RKO (cell line): ENCODE data around the gene MROH2A.

Source experiments
- DNase-seq: peaks from one replicate; pipeline ENCODE4 v3.0.0-alpha.2; 2016; ENCODE audit warnings: low spot score

The MROH2A gene

DNA sequence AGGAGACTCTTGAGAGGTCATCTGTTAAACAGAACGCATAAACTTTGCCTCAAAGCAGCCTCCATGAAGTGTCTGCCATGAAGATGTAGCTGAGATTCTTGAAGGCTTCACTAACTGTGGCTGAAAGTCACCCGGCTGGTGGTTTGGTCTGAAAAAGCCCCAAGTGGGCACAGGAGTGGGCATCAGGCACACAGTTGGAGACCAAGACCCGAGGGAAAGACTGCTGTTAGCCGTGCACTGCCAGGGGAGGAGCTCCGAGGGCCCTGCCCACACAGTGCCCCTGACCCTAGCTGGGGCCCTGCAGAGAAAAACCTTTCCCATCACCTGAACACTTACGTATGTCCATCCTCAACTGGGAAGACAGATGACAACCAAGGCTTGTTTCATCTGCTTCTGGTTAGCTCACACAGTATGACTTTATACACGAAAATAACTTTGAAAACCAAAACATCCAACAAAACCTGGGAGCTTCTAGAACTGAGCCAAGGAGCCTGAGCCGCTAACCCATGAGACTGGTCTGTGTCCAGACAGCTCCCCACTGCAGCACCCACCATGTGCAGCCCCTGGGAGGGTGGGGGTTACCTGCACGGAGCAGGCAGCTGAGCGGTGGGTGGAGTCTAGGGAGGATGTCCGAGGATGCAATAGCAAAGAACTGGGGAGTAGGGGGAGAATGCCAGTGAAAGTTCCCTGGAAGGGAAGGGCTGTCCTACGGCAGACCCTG is 60.8 kb downstream of the MROH2A start:
- no peak for DNase-seq

DNA sequence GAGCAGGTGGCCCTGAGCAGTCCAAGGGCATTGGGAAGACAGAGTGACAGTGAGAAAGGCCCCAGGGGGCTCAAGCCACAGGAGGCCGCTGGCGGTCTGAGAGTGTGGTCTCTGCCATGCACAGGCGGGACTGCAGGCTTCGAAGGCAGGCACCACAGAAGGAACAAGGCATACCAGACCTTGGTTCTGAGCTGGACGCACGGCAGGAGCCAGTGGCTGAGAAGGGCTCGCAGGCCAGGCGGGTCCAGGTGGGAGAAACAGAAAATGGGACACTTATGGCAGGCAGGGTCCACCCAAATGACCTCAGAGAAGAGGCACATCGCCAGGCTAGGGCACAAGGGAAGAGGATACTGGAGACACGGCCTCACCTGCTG is 61.3 kb downstream of the MROH2A start:
- DNase-seq = no peak

DNA sequence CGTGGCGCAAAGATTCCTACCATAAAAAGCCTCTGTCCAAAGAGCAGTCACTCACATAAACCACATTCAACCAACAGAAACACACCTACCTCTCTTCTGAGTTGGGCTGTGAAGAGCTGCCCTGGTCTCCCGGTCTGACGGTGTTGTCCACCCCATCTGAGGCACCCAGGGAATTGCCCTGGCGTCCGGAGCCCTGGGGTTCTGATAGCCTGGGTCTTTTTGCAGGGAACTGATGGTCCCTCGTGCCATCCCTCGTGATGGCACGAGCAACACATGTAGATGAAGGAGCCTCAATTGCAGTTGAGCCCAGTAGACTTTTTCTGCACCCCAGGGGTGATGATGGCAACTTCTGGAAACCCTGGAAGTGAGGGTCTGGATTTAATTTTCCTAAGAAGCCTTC is 62.4 kb downstream of the MROH2A start:
- DNase-seq = no peak

DNA sequence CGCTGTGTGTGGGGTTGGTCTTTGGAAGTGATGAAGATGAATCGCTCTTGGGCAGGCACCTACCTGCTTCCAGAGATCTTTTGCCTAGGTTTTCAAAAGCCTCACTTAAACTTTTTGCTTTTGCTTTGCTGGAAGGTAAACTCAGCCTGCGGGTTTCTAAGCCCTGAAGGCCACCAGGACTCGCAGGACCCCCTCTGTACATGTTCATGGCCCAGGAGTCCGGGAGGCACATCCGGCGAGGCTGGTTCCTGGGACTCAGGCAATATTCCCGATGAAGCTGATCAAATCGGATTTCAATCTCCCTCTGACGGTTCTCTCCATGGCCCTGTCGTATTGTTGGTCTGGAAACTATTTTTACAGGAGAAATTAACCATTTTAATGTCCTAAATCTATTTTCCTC is 63.1 kb downstream of the MROH2A start:
- no peak for DNase-seq

DNA sequence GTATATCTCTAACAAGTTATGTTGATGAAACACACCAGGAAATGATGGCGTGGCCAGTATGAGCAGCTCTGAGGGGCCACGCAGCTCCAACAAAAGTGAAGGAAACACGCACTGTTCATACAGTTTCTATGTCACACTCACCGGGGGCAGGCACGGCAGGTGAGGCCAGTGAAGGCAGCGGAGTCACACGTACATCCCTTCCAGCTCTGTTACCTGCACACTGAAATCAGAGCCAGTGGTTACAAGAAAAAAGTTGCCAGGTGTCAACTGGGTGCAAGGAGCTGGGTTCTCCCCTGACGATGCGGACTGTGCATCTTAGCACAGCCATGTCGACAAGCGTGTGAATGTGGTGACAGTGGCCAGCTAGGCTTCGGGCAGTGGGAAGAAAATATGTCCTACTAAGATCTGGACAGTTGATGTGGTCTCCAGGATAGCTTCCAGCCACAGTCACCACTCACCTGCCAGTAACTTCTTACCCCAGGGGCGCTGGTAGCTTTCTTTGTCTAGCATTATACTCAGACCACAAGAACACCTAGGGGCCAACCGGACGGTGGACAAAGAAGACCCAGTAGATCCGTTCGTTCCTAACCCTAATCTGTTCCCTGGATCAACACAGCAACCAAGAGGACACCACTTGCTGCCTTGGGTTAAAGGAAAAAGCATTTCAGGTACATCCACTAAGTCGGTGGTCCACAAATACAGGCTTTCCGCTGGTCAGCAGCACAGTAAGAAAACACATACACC is 66.1 kb downstream of the MROH2A start:
- DNase-seq = no peak

DNA sequence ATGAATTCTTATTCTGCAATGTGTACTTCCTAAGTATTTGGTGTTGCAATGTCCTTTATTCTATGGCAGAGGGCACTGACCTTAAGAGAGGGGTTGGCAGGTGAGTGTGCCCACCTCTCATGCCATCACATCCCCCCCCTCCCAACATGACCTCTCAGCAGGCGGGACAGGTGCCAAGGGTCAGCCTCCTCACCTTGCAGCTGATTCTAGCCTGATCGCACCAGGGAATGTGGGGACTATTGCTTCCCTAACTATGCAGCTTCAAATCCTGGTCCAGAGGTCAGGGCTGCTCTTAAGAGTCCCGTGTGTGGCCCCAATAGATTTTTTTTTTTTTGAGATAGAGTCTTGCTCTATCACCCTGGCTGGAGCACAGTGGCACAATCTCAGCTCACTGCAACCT is 66.7 kb downstream of the MROH2A start:
- no peak for DNase-seq

DNA sequence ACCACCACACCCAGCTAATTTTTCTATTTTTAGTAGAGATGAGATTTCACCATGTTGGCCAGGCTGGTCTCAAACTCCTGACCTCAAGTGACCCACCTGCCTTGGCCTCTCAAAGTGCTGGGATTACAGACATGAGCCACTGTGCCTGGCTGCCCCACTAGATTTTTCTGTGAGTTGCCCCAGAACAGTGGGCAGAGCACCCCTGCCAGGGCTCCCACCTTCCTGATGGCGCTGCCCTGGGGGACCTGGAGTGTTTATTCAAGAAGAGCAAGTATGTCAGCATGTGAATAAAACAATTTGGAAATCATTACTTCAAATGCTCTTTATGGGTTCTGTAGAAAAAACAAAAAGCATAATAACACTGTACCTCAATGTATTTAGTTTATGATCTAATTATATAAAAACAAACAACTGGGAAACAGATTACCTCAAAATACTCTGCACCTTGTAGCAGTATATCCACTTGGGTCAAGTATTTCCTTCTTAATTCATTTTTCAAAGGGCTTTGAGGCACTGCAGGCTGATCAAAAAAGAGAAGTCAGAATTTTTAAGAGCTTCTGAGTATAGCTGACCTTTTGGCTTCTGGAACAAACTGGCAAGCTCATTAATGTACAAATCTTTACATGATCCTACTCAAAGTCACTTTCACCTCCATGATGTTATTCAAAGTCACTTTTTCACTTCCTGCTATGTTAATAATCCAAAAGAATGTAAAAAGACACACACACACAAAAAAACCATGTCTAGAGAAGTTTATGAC is 67.4 kb downstream of the MROH2A start:
- DNase-seq = no peak

DNA sequence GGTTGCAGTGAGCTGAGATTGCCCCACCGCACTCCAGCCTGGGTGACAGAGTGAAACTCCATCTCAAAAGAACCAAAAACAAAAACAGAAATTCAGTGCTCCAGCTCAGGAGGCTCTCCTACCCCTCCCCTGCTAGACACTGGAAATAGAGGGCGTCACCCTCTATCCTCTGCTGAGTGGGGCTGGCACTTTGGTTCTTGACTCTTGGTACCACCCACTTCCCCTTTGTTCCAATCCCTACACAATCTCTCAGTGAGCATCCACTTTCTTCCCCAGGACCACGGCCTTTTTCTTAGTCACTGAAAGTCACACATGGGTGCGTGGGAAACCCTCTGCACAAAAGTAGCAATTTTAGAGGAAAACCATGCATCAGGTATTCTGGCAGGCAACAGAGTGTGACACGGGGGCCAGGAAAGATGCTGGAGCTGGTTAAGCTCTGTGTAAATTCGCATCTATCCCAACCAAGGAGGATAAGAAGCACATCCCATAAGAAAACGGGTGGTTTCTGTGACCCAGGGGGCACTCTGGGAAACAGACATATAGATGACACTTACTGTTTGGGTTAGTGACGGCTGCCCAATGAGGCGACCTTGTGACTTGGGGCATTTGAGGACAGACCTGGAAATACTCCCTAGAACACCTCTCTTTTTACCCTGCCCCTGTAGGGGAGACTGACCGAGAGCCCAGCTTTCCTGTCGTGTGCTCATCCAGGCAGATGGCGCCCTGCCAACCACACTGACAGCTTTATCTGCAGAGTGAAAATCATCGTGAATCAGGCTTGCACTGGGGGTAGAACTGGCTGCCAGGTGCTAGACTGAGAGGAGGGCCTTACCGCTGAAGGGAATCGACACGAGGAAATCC is 68.5 kb downstream of the MROH2A start:
- no peak for DNase-seq

DNA sequence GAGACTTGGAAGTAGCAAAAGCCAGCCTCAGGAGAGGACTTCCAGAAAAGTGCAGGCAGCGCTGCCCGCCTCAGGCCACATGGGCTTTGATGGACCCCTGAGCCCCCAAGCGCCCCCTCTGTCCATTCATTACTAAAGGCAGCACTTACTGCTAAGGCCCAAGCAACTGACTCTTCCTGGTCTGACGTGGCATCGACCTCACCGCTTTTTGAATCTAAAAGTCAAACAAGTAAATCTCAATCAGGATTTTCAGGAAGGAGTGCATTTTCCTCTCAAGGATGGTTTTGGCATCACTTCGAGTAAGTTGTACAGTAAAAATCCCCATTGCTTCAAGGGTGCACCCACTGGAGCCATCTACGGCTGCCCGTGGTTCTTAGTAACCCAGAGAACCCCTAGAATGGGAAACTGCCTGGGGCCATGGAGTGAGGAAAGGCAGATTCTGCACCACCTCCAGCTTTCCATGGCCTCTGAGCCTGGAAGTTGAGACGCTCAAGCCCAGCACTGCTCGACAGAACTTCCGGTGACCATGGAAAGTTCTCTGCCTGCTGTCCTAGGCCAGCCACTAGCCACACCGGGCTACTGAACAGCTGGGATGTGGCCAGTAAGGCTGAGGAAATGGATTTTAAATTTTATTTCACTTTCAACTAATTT is 69.2 kb downstream of the MROH2A start:
- DNase-seq = no peak

DNA sequence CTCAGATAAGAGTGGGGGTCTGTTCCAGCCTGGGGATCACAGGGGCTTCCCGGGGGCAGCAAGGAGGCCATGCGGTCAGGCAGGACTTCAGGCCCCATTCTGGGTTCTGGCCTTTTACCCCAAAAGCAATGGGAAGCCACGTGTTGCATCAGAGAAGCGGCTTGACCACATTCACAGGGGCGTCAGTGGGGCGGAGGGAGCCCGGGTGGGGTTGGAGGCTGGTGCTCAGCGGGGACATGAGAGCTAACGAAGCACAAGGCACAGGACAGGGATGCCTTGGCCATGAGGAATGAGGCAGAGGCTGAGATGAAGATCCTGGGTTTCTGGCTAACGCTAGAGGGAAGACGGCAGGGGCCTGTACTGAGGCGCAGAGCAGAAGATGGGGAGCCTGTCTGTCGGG is 70.1 kb downstream of the MROH2A start:
- no peak for DNase-seq

DNA sequence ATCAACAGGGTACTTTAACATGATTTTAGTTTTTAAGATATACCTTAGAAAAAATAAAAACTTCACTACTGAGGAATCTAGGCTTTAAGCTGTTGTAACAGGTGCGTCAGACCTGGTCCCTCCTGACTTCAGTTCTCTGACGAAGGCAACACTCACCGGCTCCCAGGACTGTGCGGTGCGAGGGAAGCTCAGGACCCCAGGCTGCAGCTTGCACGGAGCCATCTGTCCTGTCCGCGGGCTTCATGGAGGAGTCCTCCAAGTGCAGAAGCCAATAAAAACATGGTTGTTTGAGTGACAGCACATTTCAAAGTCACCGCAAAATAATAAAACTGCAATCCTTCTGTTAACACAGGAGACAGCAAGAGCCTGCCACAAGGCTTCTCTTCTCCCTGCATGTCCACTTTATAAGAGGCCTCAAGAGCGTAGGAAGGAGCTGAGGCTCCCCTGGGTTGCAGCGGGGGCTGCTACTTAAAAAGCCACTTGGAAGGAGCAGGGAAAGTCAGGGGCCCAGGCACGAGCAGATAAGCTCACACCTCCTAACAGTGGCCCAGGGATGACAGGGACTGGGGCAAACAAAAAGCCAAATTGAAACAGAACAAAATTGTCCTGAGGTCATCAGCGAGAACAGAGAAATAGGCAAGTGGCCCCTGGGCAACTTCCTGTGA is 71.6 kb downstream of the MROH2A start:
- no peak for DNase-seq

DNA sequence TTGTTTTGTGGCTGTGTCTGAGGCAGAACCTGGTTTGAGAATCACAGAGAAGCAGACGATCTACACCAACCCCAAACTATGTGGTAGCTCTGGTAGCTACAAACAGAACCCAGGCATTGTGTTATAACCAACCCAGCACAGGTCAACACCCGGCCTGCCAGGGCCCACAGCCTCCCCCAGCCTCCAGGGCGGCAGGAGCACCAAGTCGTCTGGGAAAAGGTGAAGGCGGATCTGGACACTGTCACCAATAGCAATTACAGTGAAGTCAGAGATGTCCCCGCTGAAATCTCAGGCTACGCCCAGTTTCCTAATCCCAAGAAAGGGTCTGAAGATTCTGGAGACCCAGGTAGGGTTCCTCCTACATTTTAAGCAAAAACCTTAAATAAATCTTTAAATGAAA is 72.6 kb downstream of the MROH2A start:
- DNase-seq = no peak

DNA sequence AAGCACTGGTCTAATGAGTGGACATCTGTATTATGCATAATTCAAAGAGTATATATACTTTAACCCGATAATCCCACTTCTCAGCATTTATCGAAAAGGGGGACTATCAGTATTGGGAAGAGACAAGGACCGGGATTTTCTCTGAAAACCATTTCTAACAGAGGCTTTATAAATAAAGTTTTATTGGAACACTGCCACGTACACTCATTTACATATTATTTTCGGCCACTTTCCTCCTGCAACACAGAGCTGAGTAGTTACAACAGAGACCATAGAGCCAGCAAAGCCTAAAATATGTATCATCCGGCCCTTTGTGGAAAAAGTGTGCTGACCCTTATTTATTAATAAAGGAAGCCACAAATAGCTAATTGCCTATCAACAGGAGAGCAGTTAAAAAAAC is 73.0 kb downstream of the MROH2A start:
- DNase-seq = no peak

DNA sequence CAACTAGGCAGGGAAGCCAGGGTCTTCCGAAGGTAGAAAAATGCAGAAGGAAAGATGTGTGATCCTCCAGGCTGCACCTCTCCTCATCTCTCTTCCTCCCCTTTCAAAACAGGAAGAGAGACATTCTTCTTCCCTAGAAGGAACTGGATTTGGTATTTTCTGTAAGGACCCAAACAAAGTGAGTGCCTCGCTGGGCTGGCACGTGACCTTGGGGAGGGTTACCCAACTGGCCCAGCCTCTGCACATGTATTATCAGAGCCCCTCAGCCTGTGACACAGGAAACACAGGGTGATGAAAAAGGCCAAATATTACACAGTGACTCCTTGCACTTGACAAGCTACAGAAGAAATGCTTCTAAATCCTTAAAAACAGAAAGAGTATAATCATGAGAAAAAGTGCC is 73.9 kb downstream of the MROH2A start:
- DNase-seq = peak; percentile 34

DNA sequence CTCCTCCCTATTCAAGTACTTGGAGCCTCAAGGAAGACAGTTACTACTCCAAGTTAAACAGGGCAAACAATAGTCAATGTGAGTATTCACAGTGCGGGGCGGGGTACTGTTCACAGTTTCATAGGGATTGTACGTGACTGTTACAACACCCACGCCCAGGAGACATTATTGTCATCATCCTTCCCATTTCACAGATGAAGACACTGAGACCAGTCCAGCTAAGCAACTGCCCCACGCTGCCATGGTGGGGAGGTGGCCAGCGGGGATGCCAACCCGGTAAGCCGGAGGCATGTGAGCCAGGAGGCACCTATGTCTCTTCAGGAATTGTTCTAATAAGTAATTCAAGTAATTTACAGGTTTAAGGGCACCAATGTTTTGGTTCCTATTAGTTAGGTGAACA is 75.2 kb downstream of the MROH2A start:
- DNase-seq = peak; percentile 59

DNA sequence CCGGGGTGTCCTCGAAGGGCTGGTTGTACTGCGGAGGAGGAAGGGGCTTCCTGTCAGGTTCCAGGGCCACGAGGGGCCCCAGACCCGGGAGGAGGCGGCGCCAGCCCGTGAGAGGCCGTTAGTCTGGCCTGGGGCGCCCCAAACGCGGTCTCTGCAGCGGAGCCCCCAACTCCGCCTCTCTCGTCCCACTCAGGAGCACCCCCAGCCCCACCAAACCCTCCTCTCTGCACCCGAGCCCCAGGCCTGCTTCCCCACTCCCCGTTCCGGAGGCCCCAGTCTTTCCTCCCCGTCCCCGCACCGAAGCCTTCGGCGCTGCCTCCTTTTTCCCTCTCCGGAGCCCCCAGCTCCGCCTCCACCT is 75.7 kb downstream of the MROH2A start:
- no peak for DNase-seq

DNA sequence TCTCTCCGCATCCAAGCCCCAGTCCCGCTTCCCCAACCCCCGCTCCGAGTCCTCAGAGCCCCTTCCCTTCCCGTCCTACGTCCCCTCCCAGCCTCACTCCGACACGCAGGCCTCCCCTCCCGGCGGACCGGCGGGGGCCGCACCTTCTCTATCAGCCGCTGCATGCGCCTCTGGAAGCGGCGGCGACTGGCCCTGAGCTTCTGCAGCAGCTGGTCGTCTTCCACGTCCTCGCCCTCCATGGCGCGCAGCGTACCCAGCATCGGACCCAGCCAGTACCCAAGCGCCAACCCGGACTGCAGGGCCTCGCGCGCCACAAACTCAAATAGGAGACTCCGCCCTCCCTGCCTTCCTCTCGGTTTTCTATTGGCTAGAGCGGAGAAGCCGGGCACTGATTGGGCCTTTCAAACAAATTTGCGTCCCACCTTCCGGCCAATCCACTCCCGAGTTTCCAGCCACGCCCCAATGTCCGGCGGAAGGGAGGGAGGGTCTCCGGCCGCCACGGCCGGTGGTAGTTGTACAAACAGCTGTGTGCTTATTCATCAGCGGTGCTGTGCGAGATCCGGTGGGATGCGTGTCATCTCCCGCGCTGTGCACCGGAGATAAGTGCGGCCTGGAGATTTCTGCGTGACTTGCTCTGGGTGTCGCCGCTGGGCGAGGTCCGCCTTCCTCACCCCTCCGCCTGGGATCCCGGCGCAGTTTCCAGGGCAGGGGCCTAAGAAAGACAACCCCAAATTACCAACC is 76.3 kb downstream of the MROH2A start, which contains the start of gene HJURP:
Gene HJURP, minus strand, starts transcription at position 295 of the 741 bp plus-strand sequence. Its CDS starts 35 bp downstream, at position 260.
- peak; percentile 96 for DNase-seq

DNA sequence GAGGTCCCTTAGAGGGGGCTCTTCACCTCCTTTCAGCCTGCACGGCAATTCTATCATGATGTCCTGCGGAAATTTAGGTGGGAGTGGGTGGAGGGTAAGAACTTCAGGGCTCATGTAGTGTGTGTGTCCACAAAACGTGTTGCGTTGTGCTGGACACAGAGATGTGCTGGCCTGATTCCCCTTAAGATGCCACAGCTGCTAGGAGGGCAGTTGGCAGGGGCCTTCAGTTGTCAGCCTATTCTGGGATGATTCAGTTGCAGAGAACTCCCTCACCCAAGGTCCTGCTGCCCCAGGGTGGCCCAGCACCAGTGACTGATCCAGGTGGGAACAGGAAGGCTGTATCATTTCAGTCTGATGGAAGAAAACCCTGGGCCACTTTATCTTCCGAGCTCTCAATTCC is 77.2 kb downstream of the MROH2A start:
- no peak for DNase-seq

DNA sequence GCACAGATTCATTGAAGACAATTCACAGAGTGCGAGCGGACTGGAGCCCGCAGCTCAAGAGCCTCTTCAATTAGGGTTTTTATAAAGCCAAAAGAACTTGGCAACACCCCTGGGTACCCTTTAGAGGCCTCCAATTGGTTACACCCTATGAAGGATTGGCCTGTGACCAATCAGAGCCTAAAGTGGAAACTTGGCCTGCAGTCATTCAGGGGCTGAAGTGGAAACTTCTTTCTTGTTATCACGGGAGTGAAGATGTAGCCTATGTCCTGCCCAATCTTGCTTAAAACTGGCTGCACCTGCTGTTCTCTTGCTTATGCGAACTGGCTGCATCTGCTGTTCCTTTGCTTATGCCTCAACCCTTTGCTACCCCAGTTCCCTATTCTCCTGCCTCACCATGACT is 78.1 kb downstream of the MROH2A start:
- DNase-seq = no peak

DNA sequence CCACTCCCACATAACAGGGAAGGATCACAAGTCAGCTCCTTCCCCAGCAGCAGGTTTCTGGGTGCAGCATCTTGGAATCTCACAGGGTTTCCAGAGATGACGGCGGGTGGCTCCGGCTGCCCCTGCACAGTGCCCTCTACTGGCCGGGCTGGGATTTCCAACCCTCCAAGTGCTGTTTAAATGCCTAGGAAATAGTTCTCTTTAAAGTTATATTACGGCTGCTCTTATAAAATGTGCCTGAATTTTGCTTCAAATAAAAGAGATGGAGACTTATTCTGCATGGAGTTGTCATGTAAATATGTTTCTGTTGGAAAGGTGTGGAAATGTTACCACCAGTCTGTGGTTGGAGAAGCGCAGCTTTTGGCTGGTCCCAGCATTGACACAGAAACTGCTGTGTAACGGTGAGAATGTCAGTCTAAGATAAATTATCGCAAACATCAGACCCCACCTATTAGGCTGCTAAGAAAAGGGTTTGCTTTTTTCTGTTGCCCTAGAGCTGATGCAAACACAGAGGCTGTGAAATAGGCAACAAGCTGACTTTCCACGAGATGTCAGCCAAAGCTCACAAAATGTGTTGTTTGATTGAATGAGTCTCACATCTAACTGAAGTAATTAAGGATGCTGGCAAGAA is 79.5 kb downstream of the MROH2A start:
- DNase-seq = no peak
